MCF 10A (cell line): Measurements from ENCODE around the gene MAN2A2. TPM values are rescaled to one million over a fixed set of nuclear protein-coding genes. Genes with fewer than 3 reads are reported as not detected.

ENCODE experiments used
- BruUV-seq: library from RNA; stranded (reverse); fragments of 400-500 nt; replicated peaks from 2 replicates; lab custom pipeline; 2021; lab: Mats Ljungman, UMichigan
- CTCF ChIA-PET: fragments of 300-600 bp; sonication (Branson Sonifier 250); formaldehyde crosslinking; extraction: SDS; loops from one replicate; lab custom pipeline; 2021; ENCODE audit warnings: antibody characterized with exemption, inconsistent platforms; lab: Yijun Ruan, JAX
- POLR2A ChIA-PET: fragments of 300-600, 350-650 bp; sonication (Branson Sonifier 250); formaldehyde crosslinking; extraction: SDS; loops from one replicate; lab custom pipeline; 2020; ENCODE audit warnings: antibody characterized with exemption, inconsistent platforms; lab: Yijun Ruan, JAX
- DNase-seq: peaks from one replicate; pipeline ENCODE4 v3.0.0-alpha.2; 2018; ENCODE audit not compliant: unreplicated experiment
- H3K27ac Mint-ChIP-seq: one replicate; pipeline ENCODE4 v1.8.0; 2022; ENCODE audit warnings: mild to moderate bottlenecking, low read depth, mixed read lengths; ENCODE audit not compliant: unreplicated experiment
- H3K27me3 Mint-ChIP-seq: one replicate; pipeline ENCODE4 v1.8.0; 2022; ENCODE audit warnings: mixed read lengths; ENCODE audit not compliant: insufficient read depth, unreplicated experiment
- H3K36me3 Mint-ChIP-seq: one replicate; pipeline ENCODE4 v1.8.0; 2022; ENCODE audit warnings: mild to moderate bottlenecking, moderate library complexity, mixed read lengths; ENCODE audit not compliant: insufficient read depth, unreplicated experiment
- H3K4me1 Mint-ChIP-seq: one replicate; pipeline ENCODE4 v1.8.0; 2022; ENCODE audit warnings: mixed read lengths; ENCODE audit not compliant: insufficient read depth, unreplicated experiment
- H3K4me3 Mint-ChIP-seq: one replicate; pipeline ENCODE4 v1.8.0; 2022; ENCODE audit warnings: mild to moderate bottlenecking, moderate library complexity, mixed read lengths; ENCODE audit not compliant: unreplicated experiment
- H3K9me3 Mint-ChIP-seq: one replicate; pipeline ENCODE4 v1.8.0; 2022; ENCODE audit warnings: mixed read lengths; ENCODE audit not compliant: unreplicated experiment
- CTCF ChIP-seq: fragments of 200-600 bp; IDR thresholded peaks from one replicate; pipeline ENCODE4 v1.8.0; 2022; ENCODE audit warnings: antibody characterized with exemption, mild to moderate bottlenecking; ENCODE audit not compliant: unreplicated experiment
- intact Hi-C: fragments of 100-400 bp; cut with micrococcal nuclease; formaldehyde crosslinking; loops from 2 replicates; pipeline ENCODE4 v1.14.1; 2022
- total RNA-seq: library from RNA; stranded (reverse); gene quantifications from 2 replicates; pipeline ENCODE4 v1.2.3, GENCODE V29; 2022

The MAN2A2 gene
- total RNA-seq, 1 experiment from 2014 or later, result 42.4 TPM

- Mint-ChIP-seq H3K4me3 (no peak overlapping the region), H3K27ac (no peak overlapping the region), H3K9me3 (no peaks in the 10 kb centered on the region), H3K4me1 (no peaks in the 10 kb centered on the region), H3K27me3 (no peaks in the 10 kb centered on the region), H3K36me3 (peaks cover 13% of the 10 kb centered on the region)
- TF ChIP-seq CTCF, result no peak
- ChIA-PET CTCF (interaction anchor here (1.0 kb wide), 1 partner anchor 373 kb away, joined by 3 read pairs; no protein-coding TSS in a partner anchor), POLR2A (no interaction called here)
- intact Hi-C loops, result no loop called here
- DNase-seq, result no peak
- no TSS peak for BruUV-seq
Observed at GRCh38 chr15:90883526-90883975, 19.6 kb upstream of the MAN2A2 start.

GRCh38 chr15:90883976-90884718 lies 19.0 kb upstream of the MAN2A2 start, which contains the start of gene FES:
Gene FES (plus strand): TSS chr15:90884504. CDS start chr15:90885046, 542 bp downstream.
- POLR2A ChIA-PET, result no interaction called here
- no peak within 1 kb of the TSS for H3K4me3 Mint-ChIP-seq
- no peaks in the 10 kb centered on the region for H3K9me3 Mint-ChIP-seq
- intact Hi-C loops, result no loop called here
- DNase-seq, result no peak
- TF ChIP-seq CTCF, result no peak
- BruUV-seq, result no TSS peak
- H3K36me3 Mint-ChIP-seq, result peaks cover 7% of the 10 kb centered on the region
- CTCF ChIA-PET, result interaction anchor here (0.6 to 3.3 kb wide), 10 partner anchors 8 to 591 kb away, joined by 3 to 83 read pairs (median 8); partner anchors contain the start of genes BLM and MAN2A2
- no peaks in the 10 kb centered on the region for H3K4me1 Mint-ChIP-seq
- no peak within 1 kb of the TSS for H3K27ac Mint-ChIP-seq
- H3K27me3 Mint-ChIP-seq, result no peaks in the 10 kb centered on the region

- TF ChIP-seq CTCF, result no peak
- Mint-ChIP-seq H3K4me3 (no peak overlapping the region), H3K27ac (no peak overlapping the region), H3K4me1 (no peaks in the 10 kb centered on the region), H3K27me3 (no peaks in the 10 kb centered on the region), H3K9me3 (no peaks in the 10 kb centered on the region), H3K36me3 (no peaks in the 10 kb centered on the region)
- no TSS peak for BruUV-seq
- intact Hi-C loops, result no loop called here
- DNase-seq, result no peak
- ChIA-PET CTCF (interaction anchor here (0.6 to 3.3 kb wide), 47 partner anchors 9 to 946 kb away, joined by 3 to 83 read pairs (median 5); partner anchors contain the start of genes BLM, HDDC3, MAN2A2 and UNC45A), POLR2A (interaction anchor here (0.5 to 1.5 kb wide), 3 partner anchors 10 to 254 kb away, joined by 3 to 6 read pairs (median 4); no protein-coding TSS in a partner anchor)
Observed at GRCh38 chr15:90884719-90885431, 18.2 kb upstream of the MAN2A2 start.
